WTC11 (cell line): ENCODE data around the gene AMBP.

Source experiments
- CREB1 ChIP-seq: sonication (generic); formaldehyde crosslinking; IDR thresholded peaks from 2 replicates; pipeline ENCODE4 v1.8.0; 2023; ENCODE audit warnings: mild to moderate bottlenecking, missing genetic modification reagents
- HMGA2 ChIP-seq: fragments of 250-450 bp; sonication (Bioruptor Pico); IDR thresholded peaks from 2 replicates; pipeline ENCODE4 v1.4.0; 2021; ENCODE audit warnings: mild to moderate bottlenecking, moderate library complexity
- JUN ChIP-seq: sonication (generic); formaldehyde crosslinking; IDR thresholded peaks from 2 replicates; pipeline ENCODE4 v1.8.0; 2023; ENCODE audit warnings: mild to moderate bottlenecking, missing genetic modification reagents
- NFYB ChIP-seq: sonication (generic); formaldehyde crosslinking; conservative IDR thresholded peaks from 2 replicates; pipeline ENCODE4 v1.8.0; 2022; ENCODE audit warnings: low read depth, missing genetic modification reagents
- SP1 ChIP-seq: sonication (generic); formaldehyde crosslinking; conservative IDR thresholded peaks from 2 replicates; pipeline ENCODE4 v1.8.1; 2022; ENCODE audit warnings: missing genetic modification reagents
- TP53 ChIP-seq: sonication (generic); formaldehyde crosslinking; IDR thresholded peaks from 2 replicates; pipeline ENCODE4 v1.8.1; 2023; ENCODE audit warnings: mild to moderate bottlenecking, missing genetic modification reagents
- TF ChIP-seq, protein P1 (sequence below): fragments of 200-600 bp; IDR thresholded peaks from 2 replicates; pipeline ENCODE4 v1.8.0; 2022; ENCODE audit warnings: antibody characterized with exemption
- TF ChIP-seq, protein P2 (sequence below): sonication (generic); formaldehyde crosslinking; IDR thresholded peaks from 2 replicates; pipeline ENCODE4 v1.8.0; 2022; ENCODE audit warnings: mild to moderate bottlenecking, missing genetic modification reagents
- TF ChIP-seq, protein P3 (sequence below): sonication (generic); formaldehyde crosslinking; IDR thresholded peaks from 2 replicates; pipeline ENCODE4 v1.8.1; 2022; ENCODE audit warnings: low read depth, missing genetic modification reagents, borderline replicate concordance
- TF ChIP-seq, protein P4 (sequence below): sonication (generic); formaldehyde crosslinking; IDR thresholded peaks from 2 replicates; pipeline ENCODE4 v1.8.1; 2022; ENCODE audit warnings: missing genetic modification reagents, borderline replicate concordance
- TF ChIP-seq, protein P5 (sequence below): sonication (generic); formaldehyde crosslinking; IDR thresholded peaks from 2 replicates; pipeline ENCODE4 v1.8.0; 2022; ENCODE audit warnings: missing genetic modification reagents
- TF ChIP-seq, protein P6 (sequence below): sonication (generic); formaldehyde crosslinking; IDR thresholded peaks from 2 replicates; pipeline ENCODE4 v1.8.1; 2023; ENCODE audit warnings: mild to moderate bottlenecking, missing genetic modification reagents, borderline replicate concordance

DNA sequence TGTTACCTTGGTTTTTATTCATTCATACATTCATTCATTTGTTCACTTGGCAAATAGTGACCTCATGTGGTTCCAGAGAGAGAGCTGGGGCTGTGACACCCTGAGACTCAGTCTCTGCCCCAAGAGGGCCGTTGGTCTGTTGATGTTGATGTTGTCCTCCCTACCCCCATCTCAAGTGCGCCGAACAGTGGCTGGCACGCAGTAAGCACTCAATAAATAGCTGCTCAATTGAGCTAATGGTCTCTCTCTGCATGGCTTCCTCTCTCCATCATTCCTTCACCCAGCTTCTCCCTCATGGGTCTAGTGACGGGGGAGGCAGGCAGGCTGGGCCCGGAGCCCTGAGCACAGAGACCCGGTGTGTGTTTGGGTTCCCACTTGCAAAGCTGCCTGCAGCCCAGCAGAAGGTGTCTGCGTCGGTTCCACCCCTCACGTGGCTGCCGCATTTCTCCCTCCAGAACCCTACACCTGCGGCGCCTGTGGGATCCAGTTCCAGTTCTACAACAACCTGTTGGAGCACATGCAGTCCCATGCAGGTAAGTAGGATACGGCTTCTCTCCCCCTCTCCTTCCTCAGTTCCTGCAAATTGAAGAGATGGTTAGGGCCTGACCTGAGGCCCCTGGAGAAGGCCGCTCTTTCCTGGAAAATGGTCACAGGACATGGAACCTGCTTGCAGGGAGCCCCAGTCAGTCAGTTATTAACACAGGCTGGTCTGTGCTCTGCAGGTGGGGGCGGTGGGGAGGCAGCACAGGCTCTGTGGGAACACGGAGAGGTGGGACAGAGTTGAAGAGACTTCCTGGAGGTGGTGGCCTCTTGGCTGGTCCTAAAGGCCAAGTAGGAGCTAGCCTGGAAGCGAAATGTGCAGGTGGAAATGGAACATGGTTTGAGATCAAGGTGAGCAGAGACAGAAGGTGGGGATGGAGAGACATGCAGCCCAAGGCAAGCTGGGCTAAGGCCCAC is 42.0 kb downstream of the AMBP start:
- TF ChIP-seq HMGA2 (CRISPR knock-in tag) (no peak), JUN (CRISPR knock-in tag) (no peak), TP53 (CRISPR knock-in tag) (no peak), NFYB (CRISPR knock-in tag) (no peak), SP1 (no peak), CREB1 (CRISPR knock-in tag) (no peak)
- TF ChIP-seq, protein P1, sequence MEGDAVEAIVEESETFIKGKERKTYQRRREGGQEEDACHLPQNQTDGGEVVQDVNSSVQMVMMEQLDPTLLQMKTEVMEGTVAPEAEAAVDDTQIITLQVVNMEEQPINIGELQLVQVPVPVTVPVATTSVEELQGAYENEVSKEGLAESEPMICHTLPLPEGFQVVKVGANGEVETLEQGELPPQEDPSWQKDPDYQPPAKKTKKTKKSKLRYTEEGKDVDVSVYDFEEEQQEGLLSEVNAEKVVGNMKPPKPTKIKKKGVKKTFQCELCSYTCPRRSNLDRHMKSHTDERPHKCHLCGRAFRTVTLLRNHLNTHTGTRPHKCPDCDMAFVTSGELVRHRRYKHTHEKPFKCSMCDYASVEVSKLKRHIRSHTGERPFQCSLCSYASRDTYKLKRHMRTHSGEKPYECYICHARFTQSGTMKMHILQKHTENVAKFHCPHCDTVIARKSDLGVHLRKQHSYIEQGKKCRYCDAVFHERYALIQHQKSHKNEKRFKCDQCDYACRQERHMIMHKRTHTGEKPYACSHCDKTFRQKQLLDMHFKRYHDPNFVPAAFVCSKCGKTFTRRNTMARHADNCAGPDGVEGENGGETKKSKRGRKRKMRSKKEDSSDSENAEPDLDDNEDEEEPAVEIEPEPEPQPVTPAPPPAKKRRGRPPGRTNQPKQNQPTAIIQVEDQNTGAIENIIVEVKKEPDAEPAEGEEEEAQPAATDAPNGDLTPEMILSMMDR = no peak
- TF ChIP-seq, protein P2, sequence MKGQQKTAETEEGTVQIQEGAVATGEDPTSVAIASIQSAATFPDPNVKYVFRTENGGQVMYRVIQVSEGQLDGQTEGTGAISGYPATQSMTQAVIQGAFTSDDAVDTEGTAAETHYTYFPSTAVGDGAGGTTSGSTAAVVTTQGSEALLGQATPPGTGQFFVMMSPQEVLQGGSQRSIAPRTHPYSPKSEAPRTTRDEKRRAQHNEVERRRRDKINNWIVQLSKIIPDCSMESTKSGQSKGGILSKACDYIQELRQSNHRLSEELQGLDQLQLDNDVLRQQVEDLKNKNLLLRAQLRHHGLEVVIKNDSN (CRISPR knock-in tag) = no peak
- TF ChIP-seq, protein P3, sequence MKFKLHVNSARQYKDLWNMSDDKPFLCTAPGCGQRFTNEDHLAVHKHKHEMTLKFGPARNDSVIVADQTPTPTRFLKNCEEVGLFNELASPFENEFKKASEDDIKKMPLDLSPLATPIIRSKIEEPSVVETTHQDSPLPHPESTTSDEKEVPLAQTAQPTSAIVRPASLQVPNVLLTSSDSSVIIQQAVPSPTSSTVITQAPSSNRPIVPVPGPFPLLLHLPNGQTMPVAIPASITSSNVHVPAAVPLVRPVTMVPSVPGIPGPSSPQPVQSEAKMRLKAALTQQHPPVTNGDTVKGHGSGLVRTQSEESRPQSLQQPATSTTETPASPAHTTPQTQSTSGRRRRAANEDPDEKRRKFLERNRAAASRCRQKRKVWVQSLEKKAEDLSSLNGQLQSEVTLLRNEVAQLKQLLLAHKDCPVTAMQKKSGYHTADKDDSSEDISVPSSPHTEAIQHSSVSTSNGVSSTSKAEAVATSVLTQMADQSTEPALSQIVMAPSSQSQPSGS (CRISPR knock-in tag) = no peak
- TF ChIP-seq, protein P4, sequence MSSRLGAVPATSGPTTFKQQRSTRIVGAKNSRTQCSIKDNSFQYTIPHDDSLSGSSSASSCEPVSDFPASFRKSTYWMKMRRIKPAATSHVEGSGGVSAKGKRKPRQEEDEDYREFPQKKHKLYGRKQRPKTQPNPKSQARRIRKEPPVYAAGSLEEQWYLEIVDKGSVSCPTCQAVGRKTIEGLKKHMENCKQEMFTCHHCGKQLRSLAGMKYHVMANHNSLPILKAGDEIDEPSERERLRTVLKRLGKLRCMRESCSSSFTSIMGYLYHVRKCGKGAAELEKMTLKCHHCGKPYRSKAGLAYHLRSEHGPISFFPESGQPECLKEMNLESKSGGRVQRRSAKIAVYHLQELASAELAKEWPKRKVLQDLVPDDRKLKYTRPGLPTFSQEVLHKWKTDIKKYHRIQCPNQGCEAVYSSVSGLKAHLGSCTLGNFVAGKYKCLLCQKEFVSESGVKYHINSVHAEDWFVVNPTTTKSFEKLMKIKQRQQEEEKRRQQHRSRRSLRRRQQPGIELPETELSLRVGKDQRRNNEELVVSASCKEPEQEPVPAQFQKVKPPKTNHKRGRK = no peak
- TF ChIP-seq, protein P5, sequence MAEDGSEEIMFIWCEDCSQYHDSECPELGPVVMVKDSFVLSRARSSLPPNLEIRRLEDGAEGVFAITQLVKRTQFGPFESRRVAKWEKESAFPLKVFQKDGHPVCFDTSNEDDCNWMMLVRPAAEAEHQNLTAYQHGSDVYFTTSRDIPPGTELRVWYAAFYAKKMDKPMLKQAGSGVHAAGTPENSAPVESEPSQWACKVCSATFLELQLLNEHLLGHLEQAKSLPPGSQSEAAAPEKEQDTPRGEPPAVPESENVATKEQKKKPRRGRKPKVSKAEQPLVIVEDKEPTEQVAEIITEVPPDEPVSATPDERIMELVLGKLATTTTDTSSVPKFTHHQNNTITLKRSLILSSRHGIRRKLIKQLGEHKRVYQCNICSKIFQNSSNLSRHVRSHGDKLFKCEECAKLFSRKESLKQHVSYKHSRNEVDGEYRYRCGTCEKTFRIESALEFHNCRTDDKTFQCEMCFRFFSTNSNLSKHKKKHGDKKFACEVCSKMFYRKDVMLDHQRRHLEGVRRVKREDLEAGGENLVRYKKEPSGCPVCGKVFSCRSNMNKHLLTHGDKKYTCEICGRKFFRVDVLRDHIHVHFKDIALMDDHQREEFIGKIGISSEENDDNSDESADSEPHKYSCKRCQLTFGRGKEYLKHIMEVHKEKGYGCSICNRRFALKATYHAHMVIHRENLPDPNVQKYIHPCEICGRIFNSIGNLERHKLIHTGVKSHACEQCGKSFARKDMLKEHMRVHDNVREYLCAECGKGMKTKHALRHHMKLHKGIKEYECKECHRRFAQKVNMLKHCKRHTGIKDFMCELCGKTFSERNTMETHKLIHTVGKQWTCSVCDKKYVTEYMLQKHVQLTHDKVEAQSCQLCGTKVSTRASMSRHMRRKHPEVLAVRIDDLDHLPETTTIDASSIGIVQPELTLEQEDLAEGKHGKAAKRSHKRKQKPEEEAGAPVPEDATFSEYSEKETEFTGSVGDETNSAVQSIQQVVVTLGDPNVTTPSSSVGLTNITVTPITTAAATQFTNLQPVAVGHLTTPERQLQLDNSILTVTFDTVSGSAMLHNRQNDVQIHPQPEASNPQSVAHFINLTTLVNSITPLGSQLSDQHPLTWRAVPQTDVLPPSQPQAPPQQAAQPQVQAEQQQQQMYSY (CRISPR knock-in tag) = no peak
- TF ChIP-seq, protein P6, sequence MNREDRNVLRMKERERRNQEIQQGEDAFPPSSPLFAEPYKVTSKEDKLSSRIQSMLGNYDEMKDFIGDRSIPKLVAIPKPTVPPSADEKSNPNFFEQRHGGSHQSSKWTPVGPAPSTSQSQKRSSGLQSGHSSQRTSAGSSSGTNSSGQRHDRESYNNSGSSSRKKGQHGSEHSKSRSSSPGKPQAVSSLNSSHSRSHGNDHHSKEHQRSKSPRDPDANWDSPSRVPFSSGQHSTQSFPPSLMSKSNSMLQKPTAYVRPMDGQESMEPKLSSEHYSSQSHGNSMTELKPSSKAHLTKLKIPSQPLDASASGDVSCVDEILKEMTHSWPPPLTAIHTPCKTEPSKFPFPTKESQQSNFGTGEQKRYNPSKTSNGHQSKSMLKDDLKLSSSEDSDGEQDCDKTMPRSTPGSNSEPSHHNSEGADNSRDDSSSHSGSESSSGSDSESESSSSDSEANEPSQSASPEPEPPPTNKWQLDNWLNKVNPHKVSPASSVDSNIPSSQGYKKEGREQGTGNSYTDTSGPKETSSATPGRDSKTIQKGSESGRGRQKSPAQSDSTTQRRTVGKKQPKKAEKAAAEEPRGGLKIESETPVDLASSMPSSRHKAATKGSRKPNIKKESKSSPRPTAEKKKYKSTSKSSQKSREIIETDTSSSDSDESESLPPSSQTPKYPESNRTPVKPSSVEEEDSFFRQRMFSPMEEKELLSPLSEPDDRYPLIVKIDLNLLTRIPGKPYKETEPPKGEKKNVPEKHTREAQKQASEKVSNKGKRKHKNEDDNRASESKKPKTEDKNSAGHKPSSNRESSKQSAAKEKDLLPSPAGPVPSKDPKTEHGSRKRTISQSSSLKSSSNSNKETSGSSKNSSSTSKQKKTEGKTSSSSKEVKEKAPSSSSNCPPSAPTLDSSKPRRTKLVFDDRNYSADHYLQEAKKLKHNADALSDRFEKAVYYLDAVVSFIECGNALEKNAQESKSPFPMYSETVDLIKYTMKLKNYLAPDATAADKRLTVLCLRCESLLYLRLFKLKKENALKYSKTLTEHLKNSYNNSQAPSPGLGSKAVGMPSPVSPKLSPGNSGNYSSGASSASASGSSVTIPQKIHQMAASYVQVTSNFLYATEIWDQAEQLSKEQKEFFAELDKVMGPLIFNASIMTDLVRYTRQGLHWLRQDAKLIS (CRISPR knock-in tag) = no peak
